Measurements from ENCODE around the gene MGST2.
"Not testable (repeated sequence)": the region's sequence is repeated elsewhere in the genome, so short reads cannot be mapped to it uniquely, and the experiment has no call there.

The MGST2 gene

GRCh38 chr4:139665690-139666529, at the start of gene MGST2:
TSS of gene MGST2 (plus strand) at chr4:139665819. CDS start at chr4:139666020, 201 bp downstream.
- peak; percentile 81 for DNase-seq

GRCh38 chr4:139617702-139618490, 47.7 kb upstream of the MGST2 start:
- DNase-seq = no peak

- DNase-seq = no peak
Observed at GRCh38 chr4:139619644-139620043, 46.0 kb upstream of the MGST2 start.

GRCh38 chr4:139622901-139623381, 42.7 kb upstream of the MGST2 start:
- no peak for DNase-seq

GRCh38 chr4:139624441-139625092, 41.1 kb upstream of the MGST2 start:
- DNase-seq = no peak

- no peak for DNase-seq
Observed at GRCh38 chr4:139625093-139625455, 40.5 kb upstream of the MGST2 start.

- DNase-seq = no peak
Observed at GRCh38 chr4:139625482-139625881, 40.1 kb upstream of the MGST2 start.

GRCh38 chr4:139628184-139629012, 37.2 kb upstream of the MGST2 start:
- DNase-seq = no peak

GRCh38 chr4:139629436-139630125, 36.0 kb upstream of the MGST2 start:
- DNase-seq = no peak

- DNase-seq = no peak
Observed at GRCh38 chr4:139630126-139630495, 35.5 kb upstream of the MGST2 start.

GRCh38 chr4:139630991-139631390, 34.6 kb upstream of the MGST2 start:
- DNase-seq = no peak

GRCh38 chr4:139631791-139632190, 33.8 kb upstream of the MGST2 start:
- no peak for DNase-seq

GRCh38 chr4:139632739-139633138, 32.9 kb upstream of the MGST2 start:
- not testable (repeated sequence) for DNase-seq

- no peak for DNase-seq
Observed at GRCh38 chr4:139633195-139633594, 32.4 kb upstream of the MGST2 start.

GRCh38 chr4:139633661-139634060, 32.0 kb upstream of the MGST2 start:
- no peak for DNase-seq

- no peak for DNase-seq
Observed at GRCh38 chr4:139635966-139636365, 29.7 kb upstream of the MGST2 start.

GRCh38 chr4:139638306-139638705, 27.3 kb upstream of the MGST2 start:
- DNase-seq = not testable (repeated sequence)

- no peak for DNase-seq
Observed at GRCh38 chr4:139639654-139640053, 26.0 kb upstream of the MGST2 start.

GRCh38 chr4:139641218-139641617, 24.4 kb upstream of the MGST2 start:
- no peak for DNase-seq

GRCh38 chr4:139642364-139642763, 23.3 kb upstream of the MGST2 start:
- no peak for DNase-seq

- DNase-seq = no peak
Observed at GRCh38 chr4:139643042-139643895, 22.4 kb upstream of the MGST2 start.
